Activated naive CD4-positive, alpha-beta T cell treated with anti-CD3 and anti-CD28 coated beads for 36 hours (primary cell): Measurements from ENCODE around the gene RASA4. TPM values are rescaled to one million over a fixed set of nuclear protein-coding genes. Genes with fewer than 3 reads are reported as not detected.
"Not testable (repeated sequence)": the region's sequence is repeated elsewhere in the genome, so short reads cannot be mapped to it uniquely, and the experiment has no call there.

ENCODE experiments used
- CTCF ChIA-PET: fragments of 350-600 bp; sonication (Branson Sonifier 250); formaldehyde crosslinking; loops from one replicate; lab custom pipeline; 2021; ENCODE audit warnings: antibody characterized with exemption; lab: Charles Lee
- DNase-seq: peaks from one replicate; pipeline ENCODE4 v3.0.0-alpha.2; 2020
- H3K27ac Mint-ChIP-seq: one replicate; pipeline ENCODE4 v1.8.0; 2021; ENCODE audit warnings: mild to moderate bottlenecking, mixed read lengths
- H3K27me3 Mint-ChIP-seq: one replicate; pipeline ENCODE4 v1.8.0; 2021; ENCODE audit warnings: low read depth, mixed read lengths
- H3K36me3 Mint-ChIP-seq: one replicate; pipeline ENCODE4 v1.8.0; 2021; ENCODE audit warnings: low read depth, mixed read lengths
- H3K4me1 Mint-ChIP-seq: one replicate; pipeline ENCODE4 v1.8.0; 2021; ENCODE audit warnings: low read depth, mixed read lengths
- H3K4me3 Mint-ChIP-seq: one replicate; pipeline ENCODE4 v1.8.0; 2021; ENCODE audit warnings: mild to moderate bottlenecking, moderate library complexity, mixed read lengths
- H3K9me3 Mint-ChIP-seq: one replicate; pipeline ENCODE4 v1.8.0; 2021; ENCODE audit warnings: mixed read lengths
- intact Hi-C: fragments of 100-400 bp; cut with micrococcal nuclease; formaldehyde crosslinking; loops from one replicate; pipeline ENCODE4 v1.15.1; 2023
- total RNA-seq, 2 experiments: library from RNA; stranded (reverse); gene quantifications; one replicate each; pipeline ENCODE4 v1.2.3, GENCODE V29; 2021

RASA4 gene
- total RNA-seq, 2 experiments from 2014 or later, result 40.0 to 43.4 TPM

GRCh38 chr7:102550808-102551422, 65.6 kb downstream of the RASA4 start, which contains the start of gene SPDYE2:
Gene SPDYE2 (plus strand): TSS chr7:102551226. CDS start chr7:102553256, 2,030 bp downstream.
- CTCF ChIA-PET, H3K4me3 Mint-ChIP-seq, H3K9me3 Mint-ChIP-seq, DNase-seq, H3K27ac Mint-ChIP-seq, H3K4me1 Mint-ChIP-seq, H3K36me3 Mint-ChIP-seq, intact Hi-C loops, H3K27me3 Mint-ChIP-seq: not testable (repeated sequence)

GRCh38 chr7:102546353-102546752, 70.2 kb downstream of the RASA4 start:
- H3K36me3 Mint-ChIP-seq, H3K4me1 Mint-ChIP-seq, H3K4me3 Mint-ChIP-seq, DNase-seq, CTCF ChIA-PET, H3K9me3 Mint-ChIP-seq, intact Hi-C loops, H3K27me3 Mint-ChIP-seq, H3K27ac Mint-ChIP-seq: not testable (repeated sequence)

GRCh38 chr7:102545288-102545687, 71.3 kb downstream of the RASA4 start:
- intact Hi-C loops, result not testable (repeated sequence)

GRCh38 chr7:102544372-102544771, 72.2 kb downstream of the RASA4 start:
- H3K27me3 Mint-ChIP-seq, H3K9me3 Mint-ChIP-seq, DNase-seq, H3K27ac Mint-ChIP-seq, CTCF ChIA-PET, H3K4me3 Mint-ChIP-seq, intact Hi-C loops, H3K36me3 Mint-ChIP-seq, H3K4me1 Mint-ChIP-seq: not testable (repeated sequence)

More at GRCh38 chr7:102545288-102545687, 71.3 kb downstream of the RASA4 start:
- H3K9me3 Mint-ChIP-seq, H3K27ac Mint-ChIP-seq, CTCF ChIA-PET, H3K36me3 Mint-ChIP-seq, H3K4me3 Mint-ChIP-seq, DNase-seq, H3K27me3 Mint-ChIP-seq, H3K4me1 Mint-ChIP-seq: not testable (repeated sequence)

GRCh38 chr7:102543596-102543995, 73.0 kb downstream of the RASA4 start, which contains the start of gene UPK3BL2:
Gene UPK3BL2 (minus strand): TSS chr7:102543696. CDS start chr7:102543636, 60 bp downstream.
- intact Hi-C loops, CTCF ChIA-PET, H3K36me3 Mint-ChIP-seq, H3K4me3 Mint-ChIP-seq, H3K27ac Mint-ChIP-seq, H3K9me3 Mint-ChIP-seq, H3K4me1 Mint-ChIP-seq, H3K27me3 Mint-ChIP-seq, DNase-seq: not testable (repeated sequence)

GRCh38 chr7:102542771-102543170, 73.8 kb downstream of the RASA4 start:
- H3K4me3 Mint-ChIP-seq, H3K27ac Mint-ChIP-seq, H3K27me3 Mint-ChIP-seq, H3K9me3 Mint-ChIP-seq, H3K36me3 Mint-ChIP-seq, DNase-seq, CTCF ChIA-PET, H3K4me1 Mint-ChIP-seq, intact Hi-C loops: not testable (repeated sequence)

GRCh38 chr7:102542083-102542482, 74.5 kb downstream of the RASA4 start:
- H3K27ac Mint-ChIP-seq, H3K4me1 Mint-ChIP-seq, DNase-seq, H3K36me3 Mint-ChIP-seq, CTCF ChIA-PET, H3K27me3 Mint-ChIP-seq, H3K9me3 Mint-ChIP-seq, H3K4me3 Mint-ChIP-seq, intact Hi-C loops: not testable (repeated sequence)

- DNase-seq, H3K36me3 Mint-ChIP-seq, H3K9me3 Mint-ChIP-seq, intact Hi-C loops, H3K27ac Mint-ChIP-seq, H3K4me1 Mint-ChIP-seq, CTCF ChIA-PET, H3K27me3 Mint-ChIP-seq, H3K4me3 Mint-ChIP-seq: not testable (repeated sequence)
Observed at GRCh38 chr7:102540604-102541003, 76.0 kb downstream of the RASA4 start.

- CTCF ChIA-PET, H3K27ac Mint-ChIP-seq, intact Hi-C loops, H3K9me3 Mint-ChIP-seq, H3K27me3 Mint-ChIP-seq, DNase-seq, H3K36me3 Mint-ChIP-seq, H3K4me1 Mint-ChIP-seq, H3K4me3 Mint-ChIP-seq: not testable (repeated sequence)
Observed at GRCh38 chr7:102535062-102535615, 81.4 kb downstream of the RASA4 start.

- H3K4me3 Mint-ChIP-seq, H3K36me3 Mint-ChIP-seq, DNase-seq, H3K27me3 Mint-ChIP-seq, H3K27ac Mint-ChIP-seq, H3K9me3 Mint-ChIP-seq, H3K4me1 Mint-ChIP-seq, intact Hi-C loops, CTCF ChIA-PET: not testable (repeated sequence)
Observed at GRCh38 chr7:102532127-102532526, 84.4 kb downstream of the RASA4 start.

GRCh38 chr7:102531583-102531982, 85.0 kb downstream of the RASA4 start:
- H3K9me3 Mint-ChIP-seq, CTCF ChIA-PET, DNase-seq, intact Hi-C loops, H3K4me3 Mint-ChIP-seq, H3K27me3 Mint-ChIP-seq, H3K36me3 Mint-ChIP-seq, H3K27ac Mint-ChIP-seq, H3K4me1 Mint-ChIP-seq: not testable (repeated sequence)

- H3K9me3 Mint-ChIP-seq, CTCF ChIA-PET, H3K36me3 Mint-ChIP-seq, H3K4me3 Mint-ChIP-seq, H3K27ac Mint-ChIP-seq, DNase-seq, intact Hi-C loops, H3K27me3 Mint-ChIP-seq, H3K4me1 Mint-ChIP-seq: not testable (repeated sequence)
Observed at GRCh38 chr7:102527822-102528793, 88.4 kb downstream of the RASA4 start.
